Measurements from ENCODE around the gene KHDC4. TPM values are rescaled to one million over a fixed set of nuclear protein-coding genes. Genes with fewer than 3 reads are reported as not detected.
A peak's percentile ranks its signal among the peaks of the same experiment; 100 is the strongest.

Gene KHDC4
- total and polyA plus RNA-seq, 10 of the 15 experiments (the other 5 are each of a cell fraction or from before 2014, with no cell fraction given), result 11.7 to 109 (median 41.9) TPM

- TF ChIP-seq, protein P1, sequence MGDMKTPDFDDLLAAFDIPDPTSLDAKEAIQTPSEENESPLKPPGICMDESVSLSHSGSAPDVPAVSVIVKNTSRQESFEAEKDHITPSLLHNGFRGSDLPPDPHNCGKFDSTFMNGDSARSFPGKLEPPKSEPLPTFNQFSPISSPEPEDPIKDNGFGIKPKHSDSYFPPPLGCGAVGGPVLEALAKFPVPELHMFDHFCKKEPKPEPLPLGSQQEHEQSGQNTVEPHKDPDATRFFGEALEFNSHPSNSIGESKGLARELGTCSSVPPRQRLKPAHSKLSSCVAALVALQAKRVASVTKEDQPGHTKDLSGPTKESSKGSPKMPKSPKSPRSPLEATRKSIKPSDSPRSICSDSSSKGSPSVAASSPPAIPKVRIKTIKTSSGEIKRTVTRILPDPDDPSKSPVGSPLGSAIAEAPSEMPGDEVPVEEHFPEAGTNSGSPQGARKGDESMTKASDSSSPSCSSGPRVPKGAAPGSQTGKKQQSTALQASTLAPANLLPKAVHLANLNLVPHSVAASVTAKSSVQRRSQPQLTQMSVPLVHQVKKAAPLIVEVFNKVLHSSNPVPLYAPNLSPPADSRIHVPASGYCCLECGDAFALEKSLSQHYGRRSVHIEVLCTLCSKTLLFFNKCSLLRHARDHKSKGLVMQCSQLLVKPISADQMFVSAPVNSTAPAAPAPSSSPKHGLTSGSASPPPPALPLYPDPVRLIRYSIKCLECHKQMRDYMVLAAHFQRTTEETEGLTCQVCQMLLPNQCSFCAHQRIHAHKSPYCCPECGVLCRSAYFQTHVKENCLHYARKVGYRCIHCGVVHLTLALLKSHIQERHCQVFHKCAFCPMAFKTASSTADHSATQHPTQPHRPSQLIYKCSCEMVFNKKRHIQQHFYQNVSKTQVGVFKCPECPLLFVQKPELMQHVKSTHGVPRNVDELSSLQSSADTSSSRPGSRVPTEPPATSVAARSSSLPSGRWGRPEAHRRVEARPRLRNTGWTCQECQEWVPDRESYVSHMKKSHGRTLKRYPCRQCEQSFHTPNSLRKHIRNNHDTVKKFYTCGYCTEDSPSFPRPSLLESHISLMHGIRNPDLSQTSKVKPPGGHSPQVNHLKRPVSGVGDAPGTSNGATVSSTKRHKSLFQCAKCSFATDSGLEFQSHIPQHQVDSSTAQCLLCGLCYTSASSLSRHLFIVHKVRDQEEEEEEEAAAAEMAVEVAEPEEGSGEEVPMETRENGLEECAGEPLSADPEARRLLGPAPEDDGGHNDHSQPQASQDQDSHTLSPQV (IDR thresholded peaks at IDR 0.05), result no peak
- TF ChIP-seq, protein P2, sequence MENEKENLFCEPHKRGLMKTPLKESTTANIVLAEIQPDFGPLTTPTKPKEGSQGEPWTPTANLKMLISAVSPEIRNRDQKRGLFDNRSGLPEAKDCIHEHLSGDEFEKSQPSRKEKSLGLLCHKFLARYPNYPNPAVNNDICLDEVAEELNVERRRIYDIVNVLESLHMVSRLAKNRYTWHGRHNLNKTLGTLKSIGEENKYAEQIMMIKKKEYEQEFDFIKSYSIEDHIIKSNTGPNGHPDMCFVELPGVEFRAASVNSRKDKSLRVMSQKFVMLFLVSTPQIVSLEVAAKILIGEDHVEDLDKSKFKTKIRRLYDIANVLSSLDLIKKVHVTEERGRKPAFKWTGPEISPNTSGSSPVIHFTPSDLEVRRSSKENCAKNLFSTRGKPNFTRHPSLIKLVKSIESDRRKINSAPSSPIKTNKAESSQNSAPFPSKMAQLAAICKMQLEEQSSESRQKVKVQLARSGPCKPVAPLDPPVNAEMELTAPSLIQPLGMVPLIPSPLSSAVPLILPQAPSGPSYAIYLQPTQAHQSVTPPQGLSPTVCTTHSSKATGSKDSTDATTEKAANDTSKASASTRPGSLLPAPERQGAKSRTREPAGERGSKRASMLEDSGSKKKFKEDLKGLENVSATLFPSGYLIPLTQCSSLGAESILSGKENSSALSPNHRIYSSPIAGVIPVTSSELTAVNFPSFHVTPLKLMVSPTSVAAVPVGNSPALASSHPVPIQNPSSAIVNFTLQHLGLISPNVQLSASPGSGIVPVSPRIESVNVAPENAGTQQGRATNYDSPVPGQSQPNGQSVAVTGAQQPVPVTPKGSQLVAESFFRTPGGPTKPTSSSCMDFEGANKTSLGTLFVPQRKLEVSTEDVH (IDR thresholded peaks at IDR 0.05; ENCODE audit: low read depth, partially characterized antibody), result peak; percentile 95
- TF ChIP-seq, protein P3, sequence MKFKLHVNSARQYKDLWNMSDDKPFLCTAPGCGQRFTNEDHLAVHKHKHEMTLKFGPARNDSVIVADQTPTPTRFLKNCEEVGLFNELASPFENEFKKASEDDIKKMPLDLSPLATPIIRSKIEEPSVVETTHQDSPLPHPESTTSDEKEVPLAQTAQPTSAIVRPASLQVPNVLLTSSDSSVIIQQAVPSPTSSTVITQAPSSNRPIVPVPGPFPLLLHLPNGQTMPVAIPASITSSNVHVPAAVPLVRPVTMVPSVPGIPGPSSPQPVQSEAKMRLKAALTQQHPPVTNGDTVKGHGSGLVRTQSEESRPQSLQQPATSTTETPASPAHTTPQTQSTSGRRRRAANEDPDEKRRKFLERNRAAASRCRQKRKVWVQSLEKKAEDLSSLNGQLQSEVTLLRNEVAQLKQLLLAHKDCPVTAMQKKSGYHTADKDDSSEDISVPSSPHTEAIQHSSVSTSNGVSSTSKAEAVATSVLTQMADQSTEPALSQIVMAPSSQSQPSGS (IDR thresholded peaks at IDR 0.05; ENCODE audit: low read length), result no peak
- TF ChIP-seq NR2C1 (IDR thresholded peaks at IDR 0.05) (peak; percentile 99), BHLHE40 (IDR thresholded peaks at IDR 0.05; ENCODE audit: borderline replicate concordance in 1 of 2, low read depth in 2 of 2, low read length in 1 of 2) (no peak; a peak in 1 of 4 replicates), STAT1 (conservative IDR thresholded peaks at IDR 0.05) (no peak), SUPT20H (IDR thresholded peaks at IDR 0.05; ENCODE audit: borderline replicate concordance, control insufficient read depth, low read depth, low read length) (no peak), IKZF1 (conservative IDR thresholded peaks at IDR 0.05) (peak; percentile 89), SMAD1 (IDR thresholded peaks at IDR 0.05; ENCODE audit: low read depth, partially characterized antibody) (no peak), KDM1A (IDR thresholded peaks at IDR 0.05; ENCODE audit: borderline replicate concordance) (no peak), TAF1 (IDR thresholded peaks at IDR 0.05; ENCODE audit: borderline replicate concordance, low read depth, low read length) (peak; percentile 94), SP1 (IDR thresholded peaks at IDR 0.05; ENCODE audit: low read depth, low read length) (peak; percentile 56), MYC (IDR thresholded peaks at IDR 0.05; ENCODE audit: insufficient read depth, insufficient read length, insufficient replicate concordance, low read length, severe bottlenecking) (no peak), RCOR1 (conservative IDR thresholded peaks at IDR 0.05; ENCODE audit: low read depth, low read length) (no peak), HDAC2 (IDR thresholded peaks at IDR 0.05) (no peak)
- TF ChIP-seq, protein P4, sequence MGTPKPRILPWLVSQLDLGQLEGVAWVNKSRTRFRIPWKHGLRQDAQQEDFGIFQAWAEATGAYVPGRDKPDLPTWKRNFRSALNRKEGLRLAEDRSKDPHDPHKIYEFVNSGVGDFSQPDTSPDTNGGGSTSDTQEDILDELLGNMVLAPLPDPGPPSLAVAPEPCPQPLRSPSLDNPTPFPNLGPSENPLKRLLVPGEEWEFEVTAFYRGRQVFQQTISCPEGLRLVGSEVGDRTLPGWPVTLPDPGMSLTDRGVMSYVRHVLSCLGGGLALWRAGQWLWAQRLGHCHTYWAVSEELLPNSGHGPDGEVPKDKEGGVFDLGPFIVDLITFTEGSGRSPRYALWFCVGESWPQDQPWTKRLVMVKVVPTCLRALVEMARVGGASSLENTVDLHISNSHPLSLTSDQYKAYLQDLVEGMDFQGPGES (IDR thresholded peaks at IDR 0.05), result peak; percentile 51; the same call in 1 of the 2 replicates
- TF ChIP-seq, protein P5, sequence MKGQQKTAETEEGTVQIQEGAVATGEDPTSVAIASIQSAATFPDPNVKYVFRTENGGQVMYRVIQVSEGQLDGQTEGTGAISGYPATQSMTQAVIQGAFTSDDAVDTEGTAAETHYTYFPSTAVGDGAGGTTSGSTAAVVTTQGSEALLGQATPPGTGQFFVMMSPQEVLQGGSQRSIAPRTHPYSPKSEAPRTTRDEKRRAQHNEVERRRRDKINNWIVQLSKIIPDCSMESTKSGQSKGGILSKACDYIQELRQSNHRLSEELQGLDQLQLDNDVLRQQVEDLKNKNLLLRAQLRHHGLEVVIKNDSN (IDR thresholded peaks at IDR 0.05; ENCODE audit: borderline replicate concordance, extremely low read length, insufficient read depth, low read depth, low read length), result no peak
These were observed at the start of gene KHDC4 (continued) for GRCh38 chr1:155934097-155934935.
